HT1080 (cell line): Measurements from ENCODE around the gene HOXC5. TPM values are rescaled to one million over a fixed set of nuclear protein-coding genes. Genes with fewer than 3 reads are reported as not detected.
A peak's percentile ranks its signal among the peaks of the same experiment; 100 is the strongest.
"Not testable (repeated sequence)": the region's sequence is repeated elsewhere in the genome, so short reads cannot be mapped to it uniquely, and the experiment has no call there.

ENCODE experiments used
- DNase-seq: peaks from one replicate; pipeline ENCODE4 v3.0.0-alpha.2; 2015; ENCODE audit warnings: low read depth
- small RNA-seq: library from RNA; depleted of rRNA; stranded (forward); fragments of <200 nt; gene quantifications from one replicate; pipeline ENCODE3, GENCODE V24; 2014
- total RNA-seq: library from RNA; depleted of rRNA; stranded (reverse); fragments of >200 nt; shearing (Covaris generic); gene quantifications from 2 replicates; pipeline ENCODE4 v1.2.3, GENCODE V29; 2014; rRNA removed

Gene HOXC5
- total RNA-seq, 1 experiment from 2014 or later, result 2.3 TPM

- DNase-seq, result no peak
Measured at GRCh38 chr12:54060975-54061778, 28.3 kb downstream of the HOXC5 start.

- DNase-seq, result no peak
Measured at GRCh38 chr12:54065677-54066076, 32.8 kb downstream of the HOXC5 start.

GRCh38 chr12:54066408-54066807, 33.6 kb downstream of the HOXC5 start:
- no peak for DNase-seq

- no peak for DNase-seq
Measured at GRCh38 chr12:54068418-54069070, 35.7 kb downstream of the HOXC5 start.

- DNase-seq, result no peak
Measured at GRCh38 chr12:54071942-54072341, 39.1 kb downstream of the HOXC5 start.

GRCh38 chr12:54074308-54074707, 41.5 kb downstream of the HOXC5 start:
- no peak for DNase-seq

- no peak for DNase-seq
Measured at GRCh38 chr12:54075409-54075808, 42.6 kb downstream of the HOXC5 start.

- no peak for DNase-seq
Measured at GRCh38 chr12:54075974-54076373, 43.1 kb downstream of the HOXC5 start.

- DNase-seq, result not testable (repeated sequence)
Measured at GRCh38 chr12:54077843-54078242, 45.0 kb downstream of the HOXC5 start.

- not testable (repeated sequence) for DNase-seq
Measured at GRCh38 chr12:54079115-54079514, 46.3 kb downstream of the HOXC5 start.

- not testable (repeated sequence) for DNase-seq
Measured at GRCh38 chr12:54080008-54080924, 47.4 kb downstream of the HOXC5 start.

- DNase-seq, result not testable (repeated sequence)
Measured at GRCh38 chr12:54081053-54081514, 48.2 kb downstream of the HOXC5 start.

- DNase-seq, result not testable (repeated sequence)
Measured at GRCh38 chr12:54081581-54082396, 48.9 kb downstream of the HOXC5 start.

GRCh38 chr12:54082397-54082892, 49.6 kb downstream of the HOXC5 start:
- no peak for DNase-seq

Small RNA genes within 50 kb of the gene (small RNA-seq; reads per million reads assigned to genes)
- gene HOXC5, result not detected
- 5.2 reads per million, percentile 89 among the genes with 10 or more reads in this experiment for gene MIR196A2
- 0.52 reads per million, percentile 56 among the genes with 10 or more reads in this experiment for gene MIR615

Other genes starting within 250 kb of the HOXC5 start
- gene HOXC13, start 94.2 kb upstream of the HOXC5 start, total RNA-seq, result 6.6 and 6.9 TPM in 2 replicates
- gene HOXC12, start 78.1 kb upstream of the HOXC5 start, total RNA-seq, result not detected in 2 replicates
- gene HOXC11, start 59.9 kb upstream of the HOXC5 start, total RNA-seq, result not detected in 2 replicates
- 0.88 TPM in 1 of 2 replicates, not detected in the other for gene HOTAIR, start 58.1 kb upstream of the HOXC5 start, total RNA-seq
- 2.7 and 3.8 TPM in 2 replicates for gene HOXC10, start 47.9 kb upstream of the HOXC5 start, total RNA-seq
- 9.7 and 12.2 TPM in 2 replicates for gene HOXC9, start 32.9 kb upstream of the HOXC5 start, total RNA-seq
- gene HOXC8, start 24.1 kb upstream of the HOXC5 start, total RNA-seq, result 1.9 and 2.9 TPM in 2 replicates
- 1.3 and 2.0 TPM in 2 replicates for gene HOXC6, start 4.6 kb upstream of the HOXC5 start, total RNA-seq
- 1.8 and 1.9 TPM in 2 replicates for gene HOXC4, start 20.8 kb downstream of the HOXC5 start, total RNA-seq
- 90.4 and 101 TPM in 2 replicates for gene SMUG1, start 155.9 kb downstream of the HOXC5 start, total RNA-seq
- 55.9 and 67.6 TPM in 2 replicates for gene CBX5, start 247.1 kb downstream of the HOXC5 start, total RNA-seq
- gene HNRNPA1, start 247.7 kb downstream of the HOXC5 start, total RNA-seq, result 500 and 660 TPM in 2 replicates